HG03139 (cell line): ENCODE results near the gene WASHC2A.
"Not testable (repeated sequence)": the region's sequence is repeated elsewhere in the genome, so short reads cannot be mapped to it uniquely, and the experiment has no call there.

ENCODE experiments used
- ATAC-seq: cut with Tn5 transposase; IDR thresholded peaks from one replicate; pipeline ENCODE4 v1.9.1; 2021; ENCODE audit not compliant: unreplicated experiment

WASHC2A gene, protein sequence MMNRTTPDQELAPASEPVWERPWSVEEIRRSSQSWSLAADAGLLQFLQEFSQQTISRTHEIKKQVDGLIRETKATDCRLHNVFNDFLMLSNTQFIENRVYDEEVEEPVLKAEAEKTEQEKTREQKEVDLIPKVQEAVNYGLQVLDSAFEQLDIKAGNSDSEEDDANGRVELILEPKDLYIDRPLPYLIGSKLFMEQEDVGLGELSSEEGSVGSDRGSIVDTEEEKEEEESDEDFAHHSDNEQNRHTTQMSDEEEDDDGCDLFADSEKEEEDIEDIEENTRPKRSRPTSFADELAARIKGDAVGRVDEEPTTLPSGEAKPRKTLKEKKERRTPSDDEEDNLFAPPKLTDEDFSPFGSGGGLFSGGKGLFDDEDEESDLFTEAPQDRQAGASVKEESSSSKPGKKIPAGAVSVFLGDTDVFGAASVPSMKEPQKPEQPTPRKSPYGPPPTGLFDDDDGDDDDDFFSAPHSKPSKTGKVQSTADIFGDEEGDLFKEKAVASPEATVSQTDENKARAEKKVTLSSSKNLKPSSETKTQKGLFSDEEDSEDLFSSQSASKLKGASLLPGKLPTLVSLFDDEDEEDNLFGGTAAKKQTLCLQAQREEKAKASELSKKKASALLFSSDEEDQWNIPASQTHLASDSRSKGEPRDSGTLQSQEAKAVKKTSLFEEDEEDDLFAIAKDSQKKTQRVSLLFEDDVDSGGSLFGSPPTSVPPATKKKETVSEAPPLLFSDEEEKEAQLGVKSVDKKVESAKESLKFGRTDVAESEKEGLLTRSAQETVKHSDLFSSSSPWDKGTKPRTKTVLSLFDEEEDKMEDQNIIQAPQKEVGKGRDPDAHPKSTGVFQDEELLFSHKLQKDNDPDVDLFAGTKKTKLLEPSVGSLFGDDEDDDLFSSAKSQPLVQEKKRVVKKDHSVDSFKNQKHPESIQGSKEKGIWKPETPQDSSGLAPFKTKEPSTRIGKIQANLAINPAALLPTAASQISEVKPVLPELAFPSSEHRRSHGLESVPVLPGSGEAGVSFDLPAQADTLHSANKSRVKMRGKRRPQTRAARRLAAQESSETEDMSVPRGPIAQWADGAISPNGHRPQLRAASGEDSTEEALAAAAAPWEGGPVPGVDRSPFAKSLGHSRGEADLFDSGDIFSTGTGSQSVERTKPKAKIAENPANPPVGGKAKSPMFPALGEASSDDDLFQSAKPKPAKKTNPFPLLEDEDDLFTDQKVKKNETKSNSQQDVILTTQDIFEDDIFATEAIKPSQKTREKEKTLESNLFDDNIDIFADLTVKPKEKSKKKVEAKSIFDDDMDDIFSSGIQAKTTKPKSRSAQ (N-terminal part only)

GRCh38 chr10:50067546-50068351, at the start of gene WASHC2A:
Gene WASHC2A, plus strand, starts transcription at chr10:50067954. Its CDS starts 52 bp downstream, at chr10:50068006.
- peak; percentile 92 for ATAC-seq

GRCh38 chr10:50019279-50019678, 48.5 kb upstream of the WASHC2A start:
- ATAC-seq: not testable (repeated sequence)

- ATAC-seq: not testable (repeated sequence)
These were observed 47.2 kb upstream of the WASHC2A start for GRCh38 chr10:50020451-50021024.

- ATAC-seq: no peak
These were observed 46.1 kb upstream of the WASHC2A start for GRCh38 chr10:50021646-50022045.

GRCh38 chr10:50024716-50025383, 42.9 kb upstream of the WASHC2A start:
- not testable (repeated sequence) for ATAC-seq

- no peak for ATAC-seq
These were observed 42.1 kb upstream of the WASHC2A start for GRCh38 chr10:50025627-50026026.

DNA sequence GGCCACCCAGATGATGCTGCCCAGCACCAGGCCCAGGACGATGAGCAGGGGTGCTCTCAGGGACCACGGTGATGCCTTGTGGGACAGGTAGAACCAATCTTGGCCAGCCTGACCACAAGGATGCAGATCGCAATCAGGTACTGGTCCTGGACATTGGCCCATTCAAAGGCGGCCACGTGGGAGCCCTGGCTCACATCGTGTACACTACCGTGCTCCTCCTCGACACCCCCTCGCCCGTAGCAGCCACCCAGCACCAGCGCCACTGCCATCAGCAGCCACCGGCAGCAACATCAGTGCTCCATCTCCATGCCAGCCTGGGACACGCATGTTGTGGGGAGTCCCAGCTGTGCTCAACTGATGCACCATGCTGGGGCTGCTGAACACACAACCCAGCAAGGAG, 40.6 kb upstream of the WASHC2A start:
- ATAC-seq: no peak

GRCh38 chr10:50033481-50033880, 34.3 kb upstream of the WASHC2A start:
- ATAC-seq: no peak

DNA sequence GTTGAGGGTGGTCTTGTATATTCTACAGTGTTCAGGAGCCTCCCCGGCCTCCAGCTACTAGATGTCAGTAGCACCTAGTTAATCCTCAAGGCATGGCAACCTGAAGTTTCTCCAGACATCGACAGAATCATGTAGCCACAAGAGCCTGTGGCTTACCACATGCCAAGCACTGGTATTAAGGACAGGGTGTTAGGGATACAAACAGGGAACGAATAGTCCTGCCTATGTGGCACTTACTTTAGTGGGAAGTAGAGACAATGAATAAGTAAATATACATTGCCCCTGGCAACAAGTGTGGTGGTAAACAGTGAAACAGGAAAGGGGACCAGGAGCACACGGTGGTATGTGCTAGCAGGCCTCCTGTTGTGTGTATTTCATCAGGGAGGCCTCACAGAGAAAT, 32.4 kb upstream of the WASHC2A start:
- ATAC-seq: not testable (repeated sequence)

DNA sequence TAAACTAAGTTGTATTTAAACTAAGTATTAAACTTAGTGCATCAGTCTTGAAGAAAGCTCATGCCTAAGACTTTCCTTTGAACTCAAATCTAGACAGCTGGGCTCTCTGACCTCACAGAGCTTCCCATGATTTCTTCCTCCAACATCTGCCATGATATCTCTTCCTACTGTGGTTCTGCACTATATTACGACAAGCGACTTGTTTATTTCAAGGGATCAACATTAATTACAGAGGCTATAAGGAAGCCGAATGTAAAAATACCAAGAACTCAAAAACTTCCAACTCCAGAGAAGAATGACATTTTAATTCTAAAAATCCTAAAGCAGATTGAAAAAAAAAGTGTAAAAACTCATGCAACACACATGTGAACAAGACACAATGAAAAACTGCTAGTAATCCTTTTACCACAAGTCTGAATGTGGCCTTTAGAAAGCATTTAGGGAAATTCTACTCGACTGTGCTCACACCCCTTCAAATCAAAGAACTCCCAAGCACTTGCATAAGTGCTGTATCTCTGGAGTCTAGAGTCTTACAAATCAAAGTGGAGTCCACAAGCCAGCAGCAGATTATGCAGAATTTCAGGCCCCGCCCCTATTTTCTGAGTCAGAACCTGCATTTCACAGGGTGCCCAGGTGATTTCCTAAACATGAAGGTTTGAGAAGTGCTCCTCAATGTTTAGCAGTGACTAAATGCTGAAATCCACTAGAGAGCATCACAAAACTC, 22.7 kb upstream of the WASHC2A start:
- no peak for ATAC-seq

DNA sequence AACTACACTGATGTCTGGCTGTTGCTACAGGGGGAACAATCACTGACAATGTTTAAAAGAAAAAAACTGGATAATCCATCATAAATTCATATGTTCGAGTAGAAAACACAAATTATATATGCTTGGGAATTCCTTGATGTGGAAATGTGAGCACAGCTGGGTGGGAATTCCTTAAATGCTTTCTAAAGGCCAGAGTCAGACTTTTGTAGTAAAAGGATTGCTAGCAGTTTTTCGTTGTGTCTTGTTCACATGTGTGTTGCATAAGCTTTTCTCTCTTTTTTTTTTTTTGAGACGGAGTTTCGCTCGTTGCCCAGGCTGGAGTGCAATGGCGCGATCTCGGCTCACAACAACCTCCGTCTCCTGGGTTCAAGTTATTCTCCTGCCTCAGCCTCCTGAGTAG, 21.3 kb upstream of the WASHC2A start:
- not testable (repeated sequence) for ATAC-seq

GRCh38 chr10:50047594-50047993, 20.2 kb upstream of the WASHC2A start:
- ATAC-seq: not testable (repeated sequence)

GRCh38 chr10:50051995-50052660, 15.6 kb upstream of the WASHC2A start:
- ATAC-seq: not testable (repeated sequence)

DNA sequence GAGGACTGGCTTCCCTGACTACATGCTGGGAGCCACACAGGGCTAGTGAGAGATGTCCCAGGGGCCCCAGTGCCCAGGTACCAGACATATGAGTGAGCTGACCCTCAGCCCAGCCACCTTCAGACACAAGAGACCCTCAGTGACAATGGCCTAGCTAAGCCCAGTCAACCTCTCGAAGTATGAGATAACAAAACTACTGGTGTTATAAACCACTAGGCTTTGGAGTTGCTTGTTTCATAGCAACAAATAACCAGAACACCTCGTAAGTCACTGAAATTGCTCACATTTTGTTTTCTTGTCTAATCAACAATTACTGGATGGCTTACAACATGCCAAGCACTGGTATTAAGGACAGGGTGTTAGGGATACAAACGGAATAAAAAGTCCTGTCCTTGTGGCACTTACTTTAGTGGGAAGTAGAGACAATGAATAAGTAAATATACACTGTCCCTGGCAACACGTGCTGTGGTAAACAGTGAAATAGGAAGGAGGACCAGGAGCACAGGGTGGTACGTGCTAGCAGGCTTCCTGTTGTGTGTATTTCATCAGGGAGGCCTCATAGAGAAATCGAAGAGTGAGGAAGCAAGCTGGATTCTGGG, 14.9 kb upstream of the WASHC2A start:
- not testable (repeated sequence) for ATAC-seq

GRCh38 chr10:50055494-50056292, 12.1 kb upstream of the WASHC2A start:
- ATAC-seq: not testable (repeated sequence)

- not testable (repeated sequence) for ATAC-seq
These were observed 11.1 kb upstream of the WASHC2A start for GRCh38 chr10:50056654-50057053.

DNA sequence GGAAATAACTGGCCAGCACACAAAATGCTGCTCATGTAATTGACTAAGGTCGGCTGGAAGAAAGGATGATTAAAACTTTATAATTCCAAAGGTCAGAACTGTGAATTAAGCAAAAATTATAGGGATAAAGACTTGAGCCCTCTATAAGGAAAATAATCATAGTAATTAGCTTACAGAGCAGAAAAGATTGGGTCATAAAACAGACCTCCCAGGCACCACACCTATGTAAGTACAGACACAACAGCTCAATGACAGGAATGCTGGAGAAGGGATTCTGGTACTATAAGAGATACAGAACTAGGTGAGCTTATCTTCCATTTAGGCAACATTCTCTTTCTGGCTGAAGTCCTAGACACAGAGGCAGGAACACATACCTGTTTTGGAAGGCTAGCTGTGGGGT, 9.0 kb upstream of the WASHC2A start:
- not testable (repeated sequence) for ATAC-seq
